HEK293 (cell line): ENCODE measurements around the gene ROBO4.

Source experiments
- CTCF ChIA-PET: fragments of 350-600 bp; formaldehyde crosslinking; extraction: SDS; loops from one replicate; lab custom pipeline; 2021; ENCODE audit warnings: antibody characterized with exemption; lab: Yijun Ruan, JAX
- POLR2A ChIA-PET: fragments of 300-600 bp; formaldehyde crosslinking; extraction: SDS; loops from one replicate; lab custom pipeline; 2020; ENCODE audit warnings: antibody characterized with exemption, inconsistent platforms; lab: Yijun Ruan, JAX
- H3K27ac ChIP-seq: fragments of 200-500 bp; sonication (Bioruptor generic); 2 replicates; pipeline ENCODE4 v1.5.1; 2014; ENCODE audit warnings: low read depth, low read length, control low read depth, inconsistent platforms; ENCODE audit errors: extremely low read depth
- H3K36me3 ChIP-seq, 2 experiments: fragments of 200-500 bp in 1 of 2; sonication (Bioruptor generic) in 1 of 2; 1 replicate in 1 of 2; 2 replicates in 1 of 2; pipeline ENCODE4 v1.5.1; 2014 to 2017; ENCODE audit warnings: inconsistent platforms in 2 of 2, low read length in 2 of 2; ENCODE audit not compliant: control insufficient read depth in 2 of 2, insufficient read depth in 1 of 2
- H3K4me1 ChIP-seq: fragments of 200-500 bp; sonication (Bioruptor generic); 2 replicates; pipeline ENCODE4 v1.5.1; 2014; ENCODE audit warnings: mild to moderate bottlenecking, low read length, inconsistent platforms; ENCODE audit not compliant: control insufficient read depth, insufficient read depth
- H3K4me3 ChIP-seq: 2 replicates; pipeline ENCODE4 v1.5.1; 2011; ENCODE audit warnings: low read depth, mild to moderate bottlenecking, control low read depth, low read length, moderate library complexity
- H3K9me3 ChIP-seq: fragments of 200-500 bp; sonication (Bioruptor generic); 2 replicates; pipeline ENCODE4 v1.5.1; 2014; ENCODE audit warnings: low read depth, low read length, inconsistent platforms; ENCODE audit not compliant: control insufficient read depth, insufficient read depth
- PATZ1 ChIP-seq: fragments of 450-650 bp; formaldehyde crosslinking; IDR thresholded peaks from 2 replicates; pipeline ENCODE4 v1.5.1; 2016; ENCODE audit warnings: missing biosample characterization, missing genetic modification characterization
- RBAK ChIP-seq: fragments of 450-650 bp; formaldehyde crosslinking; IDR thresholded peaks from 2 replicates; pipeline ENCODE4 v1.5.1; 2016; ENCODE audit warnings: missing biosample characterization, missing genetic modification characterization
- ZFHX2 ChIP-seq: fragments of 450-650 bp; formaldehyde crosslinking; conservative IDR thresholded peaks from 2 replicates; pipeline ENCODE4 v1.5.1; 2016; ENCODE audit warnings: missing biosample characterization, missing genetic modification characterization
- ZNF121 ChIP-seq: fragments of 450-650 bp; formaldehyde crosslinking; IDR thresholded peaks from 2 replicates; pipeline ENCODE4 v1.5.1; 2016; ENCODE audit warnings: missing biosample characterization, missing genetic modification characterization
- ZNF18 ChIP-seq: fragments of 450-650 bp; formaldehyde crosslinking; IDR thresholded peaks from 2 replicates; pipeline ENCODE4 v1.5.1; 2016; ENCODE audit warnings: missing biosample characterization, missing genetic modification characterization
- ZNF248 ChIP-seq: fragments of 450-650 bp; formaldehyde crosslinking; IDR thresholded peaks from 2 replicates; pipeline ENCODE4 v1.5.1; 2017; ENCODE audit warnings: missing biosample characterization, missing genetic modification characterization
- ZNF341 ChIP-seq: fragments of 450-650 bp; formaldehyde crosslinking; IDR thresholded peaks from 2 replicates; pipeline ENCODE4; 2016; ENCODE audit warnings: low read depth, missing biosample characterization, missing genetic modification characterization
- ZNF501 ChIP-seq: fragments of 450-650 bp; formaldehyde crosslinking; IDR thresholded peaks from 2 replicates; pipeline ENCODE4 v1.5.1; 2016; ENCODE audit warnings: missing biosample characterization, missing genetic modification characterization
- ZNF580 ChIP-seq: fragments of 450-650 bp; formaldehyde crosslinking; IDR thresholded peaks from 2 replicates; pipeline ENCODE4 v1.5.1; 2016; ENCODE audit warnings: missing biosample characterization, missing genetic modification characterization
- ZNF658 ChIP-seq: fragments of 450-650 bp; formaldehyde crosslinking; IDR thresholded peaks from 2 replicates; pipeline ENCODE4; 2016; ENCODE audit warnings: missing biosample characterization, missing genetic modification characterization
- ZNF768 ChIP-seq: fragments of 450-650 bp; formaldehyde crosslinking; IDR thresholded peaks from 2 replicates; pipeline ENCODE4 v1.5.1; 2018; ENCODE audit warnings: missing biosample characterization, mild to moderate bottlenecking, missing genetic modification characterization
- ZNF830 ChIP-seq: fragments of 450-650 bp; IDR thresholded peaks from 2 replicates; pipeline ENCODE4 v1.5.0; 2018; ENCODE audit warnings: missing biosample characterization, missing genetic modification characterization, low read depth, mild to moderate bottlenecking, moderate library complexity
- TF ChIP-seq, protein P1 (sequence below): fragments of 450-650 bp; formaldehyde crosslinking; IDR thresholded peaks from 2 replicates; pipeline ENCODE4; 2016; ENCODE audit warnings: missing biosample characterization, missing genetic modification characterization
- TF ChIP-seq, protein P2 (sequence below): fragments of 450-650 bp; formaldehyde crosslinking; IDR thresholded peaks from 2 replicates; pipeline ENCODE4 v1.5.1; 2016; ENCODE audit warnings: missing biosample characterization, missing genetic modification characterization
- TF ChIP-seq, protein P3 (sequence below): fragments of 450-650 bp; formaldehyde crosslinking; IDR thresholded peaks from 2 replicates; pipeline ENCODE4 v1.5.1; 2016; ENCODE audit warnings: missing biosample characterization, missing genetic modification characterization
- TF ChIP-seq, protein P4 (sequence below): fragments of 450-650 bp; formaldehyde crosslinking; IDR thresholded peaks from 2 replicates; pipeline ENCODE4 v1.5.1; 2017; ENCODE audit warnings: missing biosample characterization, mild to moderate bottlenecking, missing genetic modification characterization, moderate library complexity

Gene ROBO4

DNA sequence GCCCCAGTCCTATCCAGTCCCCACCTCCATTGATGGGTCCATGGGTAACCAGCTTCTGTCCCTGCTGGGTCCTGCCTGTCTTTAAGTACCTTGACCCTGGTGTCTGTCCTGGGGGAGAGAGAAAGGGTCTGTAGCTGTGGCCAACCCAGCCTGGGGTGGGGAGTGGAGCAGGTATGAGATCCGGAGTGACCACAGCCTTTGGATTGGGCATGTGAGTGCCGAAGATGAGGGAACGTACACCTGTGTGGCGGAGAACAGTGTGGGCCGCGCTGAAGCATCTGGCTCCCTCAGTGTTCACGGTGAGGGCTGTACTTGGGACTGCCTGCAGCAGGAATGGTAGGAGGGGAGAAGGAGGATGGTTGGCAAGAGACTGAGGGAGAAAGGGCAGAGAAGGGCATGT is 27.2 kb downstream of the ROBO4 start:
- TF ChIP-seq ZFHX2 (tag by site-specific recombination) (no peak), ZNF768 (tag by site-specific recombination) (no peak), ZNF121 (tag by site-specific recombination) (no peak), ZNF658 (tag by site-specific recombination) (no peak), ZNF341 (tag by site-specific recombination) (no peak), RBAK (tag by site-specific recombination) (no peak), PATZ1 (tag by site-specific recombination) (no peak), ZNF248 (no peak), ZNF830 (tag by site-specific recombination) (no peak), ZNF18 (tag by site-specific recombination) (no peak), ZNF580 (tag by site-specific recombination) (no peak), ZNF501 (no peak)
- TF ChIP-seq, protein P1, sequence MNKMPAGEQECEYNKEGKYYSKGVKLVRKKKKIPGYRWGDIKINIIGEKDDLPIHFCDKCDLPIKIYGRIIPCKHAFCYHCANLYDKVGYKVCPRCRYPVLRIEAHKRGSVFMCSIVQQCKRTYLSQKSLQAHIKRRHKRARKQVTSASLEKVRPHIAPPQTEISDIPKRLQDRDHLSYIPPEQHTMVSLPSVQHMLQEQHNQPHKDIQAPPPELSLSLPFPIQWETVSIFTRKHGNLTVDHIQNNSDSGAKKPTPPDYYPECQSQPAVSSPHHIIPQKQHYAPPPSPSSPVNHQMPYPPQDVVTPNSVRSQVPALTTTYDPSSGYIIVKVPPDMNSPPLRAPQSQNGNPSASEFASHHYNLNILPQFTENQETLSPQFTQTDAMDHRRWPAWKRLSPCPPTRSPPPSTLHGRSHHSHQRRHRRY (tag by site-specific recombination): no peak
- TF ChIP-seq, protein P2, sequence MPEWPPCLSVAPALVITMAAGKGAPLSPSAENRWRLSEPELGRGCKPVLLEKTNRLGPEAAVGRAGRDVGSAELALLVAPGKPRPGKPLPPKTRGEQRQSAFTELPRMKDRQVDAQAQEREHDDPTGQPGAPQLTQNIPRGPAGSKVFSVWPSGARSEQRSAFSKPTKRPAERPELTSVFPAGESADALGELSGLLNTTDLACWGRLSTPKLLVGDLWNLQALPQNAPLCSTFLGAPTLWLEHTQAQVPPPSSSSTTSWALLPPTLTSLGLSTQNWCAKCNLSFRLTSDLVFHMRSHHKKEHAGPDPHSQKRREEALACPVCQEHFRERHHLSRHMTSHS: no peak
- TF ChIP-seq, protein P3, sequence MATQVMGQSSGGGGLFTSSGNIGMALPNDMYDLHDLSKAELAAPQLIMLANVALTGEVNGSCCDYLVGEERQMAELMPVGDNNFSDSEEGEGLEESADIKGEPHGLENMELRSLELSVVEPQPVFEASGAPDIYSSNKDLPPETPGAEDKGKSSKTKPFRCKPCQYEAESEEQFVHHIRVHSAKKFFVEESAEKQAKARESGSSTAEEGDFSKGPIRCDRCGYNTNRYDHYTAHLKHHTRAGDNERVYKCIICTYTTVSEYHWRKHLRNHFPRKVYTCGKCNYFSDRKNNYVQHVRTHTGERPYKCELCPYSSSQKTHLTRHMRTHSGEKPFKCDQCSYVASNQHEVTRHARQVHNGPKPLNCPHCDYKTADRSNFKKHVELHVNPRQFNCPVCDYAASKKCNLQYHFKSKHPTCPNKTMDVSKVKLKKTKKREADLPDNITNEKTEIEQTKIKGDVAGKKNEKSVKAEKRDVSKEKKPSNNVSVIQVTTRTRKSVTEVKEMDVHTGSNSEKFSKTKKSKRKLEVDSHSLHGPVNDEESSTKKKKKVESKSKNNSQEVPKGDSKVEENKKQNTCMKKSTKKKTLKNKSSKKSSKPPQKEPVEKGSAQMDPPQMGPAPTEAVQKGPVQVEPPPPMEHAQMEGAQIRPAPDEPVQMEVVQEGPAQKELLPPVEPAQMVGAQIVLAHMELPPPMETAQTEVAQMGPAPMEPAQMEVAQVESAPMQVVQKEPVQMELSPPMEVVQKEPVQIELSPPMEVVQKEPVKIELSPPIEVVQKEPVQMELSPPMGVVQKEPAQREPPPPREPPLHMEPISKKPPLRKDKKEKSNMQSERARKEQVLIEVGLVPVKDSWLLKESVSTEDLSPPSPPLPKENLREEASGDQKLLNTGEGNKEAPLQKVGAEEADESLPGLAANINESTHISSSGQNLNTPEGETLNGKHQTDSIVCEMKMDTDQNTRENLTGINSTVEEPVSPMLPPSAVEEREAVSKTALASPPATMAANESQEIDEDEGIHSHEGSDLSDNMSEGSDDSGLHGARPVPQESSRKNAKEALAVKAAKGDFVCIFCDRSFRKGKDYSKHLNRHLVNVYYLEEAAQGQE: no peak
- TF ChIP-seq, protein P4, sequence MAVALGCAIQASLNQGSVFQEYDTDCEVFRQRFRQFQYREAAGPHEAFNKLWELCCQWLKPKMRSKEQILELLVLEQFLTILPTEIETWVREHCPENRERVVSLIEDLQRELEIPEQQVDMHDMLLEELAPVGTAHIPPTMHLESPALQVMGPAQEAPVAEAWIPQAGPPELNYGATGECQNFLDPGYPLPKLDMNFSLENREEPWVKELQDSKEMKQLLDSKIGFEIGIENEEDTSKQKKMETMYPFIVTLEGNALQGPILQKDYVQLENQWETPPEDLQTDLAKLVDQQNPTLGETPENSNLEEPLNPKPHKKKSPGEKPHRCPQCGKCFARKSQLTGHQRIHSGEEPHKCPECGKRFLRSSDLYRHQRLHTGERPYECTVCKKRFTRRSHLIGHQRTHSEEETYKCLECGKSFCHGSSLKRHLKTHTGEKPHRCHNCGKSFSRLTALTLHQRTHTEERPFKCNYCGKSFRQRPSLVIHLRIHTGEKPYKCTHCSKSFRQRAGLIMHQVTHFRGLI (tag by site-specific recombination): no peak

More for the DNA sequence above, 27.2 kb downstream of the ROBO4 start:
- Histone ChIP-seq H3K4me1 (no peaks in the 10 kb centered on the region), H3K4me3 (no peak overlapping the region), H3K27ac (no peak overlapping the region), H3K9me3 (no peaks in the 10 kb centered on the region), H3K36me3 (no peaks in the 10 kb centered on the region)
- CTCF ChIA-PET: interaction anchor here (1.6 kb wide), 1 partner anchor 226 kb away, joined by 7 read pairs; no protein-coding TSS in a partner anchor
- POLR2A ChIA-PET: interaction anchor here (0.6 kb wide), 1 partner anchor 64 kb away, joined by 4 read pairs; no protein-coding TSS in a partner anchor
